GM12878 (cell line): ENCODE measurements around the gene PDZRN4. TPM values are rescaled to one million over a fixed set of nuclear protein-coding genes. Genes with fewer than 3 reads are reported as not detected.
"Not testable (repeated sequence)": the region's sequence is repeated elsewhere in the genome, so short reads cannot be mapped to it uniquely, and the experiment has no call there.

ENCODE experiments used
- ATAC-seq: fragments of 200-7000 bp; cut with Tn5 transposase; 3 replicates; pipeline ENCODE4 v1.9.1; 2020; ENCODE audit warnings: mild to moderate bottlenecking, moderate library complexity
- BruUV-seq: library from RNA; stranded (reverse); fragments of 400-500 nt; replicated peaks from 2 replicates; lab custom pipeline; 2021; lab: Mats Ljungman, UMichigan
- CTCF ChIA-PET: fragments of 300-600 bp; sonication (Branson Sonifier 250); formaldehyde crosslinking; extraction: SDS; loops from one replicate; lab custom pipeline; 2021; ENCODE audit warnings: inconsistent platforms; lab: Yijun Ruan, JAX
- POLR2A ChIA-PET: fragments of 350-600 bp; formaldehyde crosslinking; extraction: SDS; loops from one replicate; lab custom pipeline; 2021; ENCODE audit warnings: inconsistent platforms; lab: Charles Lee
- RAD21 ChIA-PET: fragments of 300-600 bp; sonication (Branson Sonifier 250); formaldehyde crosslinking; loops from one replicate; lab custom pipeline; 2023; ENCODE audit warnings: antibody characterized with exemption; ENCODE audit not compliant: unreplicated experiment; lab: Charles Lee
- SMC1A ChIA-PET: fragments of 300-600 bp; sonication (Branson Sonifier 250); formaldehyde crosslinking; loops from one replicate; lab custom pipeline; 2023; ENCODE audit not compliant: unreplicated experiment, uncharacterized antibody; lab: Charles Lee
- DNase-seq: peaks from one replicate; pipeline ENCODE4 v3.0.0-alpha.2; 2011; ENCODE audit warnings: low read depth, low spot score
- FAIRE-seq: peaks from 3 replicates; lab custom pipeline; 2011; peaks lifted over from hg19 to GRCh38; lab: Jason Lieb, UNC
- H2AFZ ChIP-seq: 2 replicates; pipeline ENCODE4 v1.6.0; 2011; ENCODE audit warnings: low read depth, low read length, control low read depth; ENCODE audit not compliant: control insufficient read depth
- H3K27ac ChIP-seq: 2 replicates; pipeline ENCODE4 v1.5.1; 2011; ENCODE audit warnings: control low read depth; ENCODE audit not compliant: control insufficient read depth, insufficient read depth
- H3K27me3 ChIP-seq, 2 experiments: replicated peaks in 1 of 2; 2 replicates each; pipeline versions ENCODE4 v1.6.0 to v1.6.1; 2011; ENCODE audit warnings: low read length in 1 of 2; ENCODE audit not compliant: control insufficient read depth in 2 of 2, insufficient read depth in 2 of 2
- H3K36me3 ChIP-seq, 2 experiments: 2 replicates each; pipeline ENCODE4 v1.5.1; 2011; ENCODE audit warnings: low read length in 1 of 2; ENCODE audit not compliant: control insufficient read depth in 2 of 2, insufficient read depth in 2 of 2
- H3K4me1 ChIP-seq: 2 replicates; pipeline ENCODE4 v1.6.1; 2011; ENCODE audit warnings: mild to moderate bottlenecking, low read length, moderate library complexity, mixed read lengths; ENCODE audit not compliant: control insufficient read depth, insufficient read depth
- H3K4me2 ChIP-seq: 2 replicates; pipeline ENCODE4 v1.6.0; 2011; ENCODE audit warnings: control low read depth; ENCODE audit not compliant: control insufficient read depth, insufficient read depth
- H3K4me3 ChIP-seq: fragments of 200-600 bp; sonication (generic); 2 replicates; pipeline ENCODE4 v1.5.1; 2016
- H3K79me2 ChIP-seq: 2 replicates; pipeline ENCODE4 v1.6.0; 2011; ENCODE audit warnings: low read length; ENCODE audit not compliant: control insufficient read depth, insufficient read depth
- H3K9ac ChIP-seq: 2 replicates; pipeline ENCODE4 v1.8.0; 2011; ENCODE audit warnings: low read length, control low read depth, mixed read lengths; ENCODE audit not compliant: control insufficient read depth, insufficient read depth
- H3K9me3 ChIP-seq: replicated peaks from 3 replicates; pipeline ENCODE4 v1.5.1; 2011; ENCODE audit warnings: mild to moderate bottlenecking, low read length; ENCODE audit not compliant: control insufficient read depth, insufficient read depth
- H4K20me1 ChIP-seq: 2 replicates; pipeline ENCODE4 v1.6.0; 2011; ENCODE audit not compliant: control insufficient read depth, insufficient read depth
- CTCF ChIP-seq, 3 experiments: IDR thresholded peaks in 2 of 3; conservative IDR thresholded peaks in 1 of 3; 2 replicates each; pipeline ENCODE4 v1.5.1; 2011; ENCODE audit warnings: low read depth in 3 of 3, low read length in 3 of 3, mild to moderate bottlenecking in 3 of 3, control low read depth in 2 of 3, moderate library complexity in 2 of 3, inconsistent platforms in 1 of 3, mixed read lengths in 1 of 3; ENCODE audit not compliant: control insufficient read depth in 2 of 3, insufficient read depth in 1 of 3; ENCODE audit errors: extremely low read depth in 1 of 3
- PKNOX1 ChIP-seq: fragments of 450-650 bp; IDR thresholded peaks from 2 replicates; pipeline ENCODE4 v1.6.1; 2016; ENCODE audit warnings: mild to moderate bottlenecking
- POU2F2 ChIP-seq: IDR thresholded peaks from 3 replicates; pipeline ENCODE4 v1.6.1; 2011; ENCODE audit warnings: low read depth, mild to moderate bottlenecking, low read length, borderline replicate concordance
- RAD21 ChIP-seq: IDR thresholded peaks from 2 replicates; pipeline ENCODE4 v1.6.1; 2011; ENCODE audit warnings: mild to moderate bottlenecking, low read depth, low read length, moderate library complexity; ENCODE audit not compliant: insufficient read depth
- ZZZ3 ChIP-seq: IDR thresholded peaks from 2 replicates; pipeline ENCODE4 v1.6.1; 2011; ENCODE audit warnings: low read depth; ENCODE audit not compliant: control insufficient read depth, insufficient read length
- WGBS: methylation state at CpG from one replicate; pipeline ENCODE4 v1.1.6; 2016; ENCODE audit warnings: low lambda C conversion rate; ENCODE audit not compliant: insufficient replicate concordance, insufficient coverage; ENCODE audit errors: missing lambda C conversion rate; 5-methylcytosine and 5-hydroxymethylcytosine counted together
- in situ Hi-C: fragments of 300-500 bp; cut with MboI; formaldehyde crosslinking; loops from 9 replicates; pipeline ENCODE4 v1.14.3; 2018; ENCODE audit warnings: mixed read lengths
- intact Hi-C: fragments of 100-400 bp; cut with micrococcal nuclease; formaldehyde crosslinking; loops from one replicate; pipeline ENCODE4 v1.14.2; 2022; ENCODE audit not compliant: unreplicated experiment
- polyA plus RNA-seq, 11 experiments: library from polyadenylated mRNA; depleted of rRNA in 4 of 11; unstranded in 6 of 11; stranded (reverse) in 5 of 11; fragments of >200 nt; fragmentation: Nextera tagmentation in 4 of 11; fragmentation: Illumina TruSeq in 1 of 11; extraction: Ambion mirVana in 4 of 11; extraction: Trizol in 1 of 11; gene quantifications; 1 replicate in 1 of 11; 2 replicates in 10 of 11; pipeline versions ENCODE4 v1.2.1 to v1.2.3, GENCODE V29; 2011 to 2016; ENCODE audit warnings: inconsistent platforms in 2 of 11, missing spikeins in 2 of 11, low read depth in 1 of 11
- total RNA-seq, 4 experiments: library from RNA; depleted of rRNA in 3 of 4; stranded (reverse); fragments of >200 nt in 3 of 4; fragmentation: Illumina TruSeq in 1 of 4; extraction: Trizol in 1 of 4; gene quantifications; 2 replicates each; pipeline versions ENCODE4 v1.2.1 to v1.2.3, GENCODE V29; 2013 to 2021
- TF ChIP-seq, protein P1 (sequence below): fragments of 450-650 bp; IDR thresholded peaks from 2 replicates; pipeline ENCODE4 v1.6.1; 2017; ENCODE audit warnings: antibody characterized with exemption, mild to moderate bottlenecking, moderate library complexity
- TF ChIP-seq, protein P2 (sequence below): fragments of 450-650 bp; IDR thresholded peaks from 2 replicates; pipeline ENCODE4 v1.6.1; 2017; ENCODE audit warnings: mild to moderate bottlenecking

The PDZRN4 gene
- total and polyA plus RNA-seq, 10 of the 15 experiments (the other 5 are each of a cell fraction or from before 2014, with no cell fraction given): 0.03 TPM; not detected in 9

DNA sequence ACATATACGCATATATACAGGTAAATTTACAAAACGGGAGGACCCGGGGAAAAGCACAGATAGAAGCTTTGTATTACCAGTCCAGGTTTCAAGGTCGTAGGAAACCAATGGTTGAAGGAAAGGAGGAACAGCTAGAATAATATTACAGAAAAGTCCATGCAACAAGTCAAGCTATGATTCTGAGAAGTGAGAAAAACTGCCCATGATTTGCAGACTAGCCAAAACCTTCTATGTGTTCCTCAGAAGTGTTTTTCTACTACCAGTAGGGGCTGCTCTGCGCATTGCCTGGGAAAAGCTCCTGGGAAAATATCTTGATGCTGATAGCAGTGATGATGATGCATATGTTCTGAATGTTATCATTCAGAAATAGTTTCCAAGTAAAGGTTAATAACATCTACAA is 2.2 kb downstream of the PDZRN4 start (continued):
- TF ChIP-seq, protein P1, sequence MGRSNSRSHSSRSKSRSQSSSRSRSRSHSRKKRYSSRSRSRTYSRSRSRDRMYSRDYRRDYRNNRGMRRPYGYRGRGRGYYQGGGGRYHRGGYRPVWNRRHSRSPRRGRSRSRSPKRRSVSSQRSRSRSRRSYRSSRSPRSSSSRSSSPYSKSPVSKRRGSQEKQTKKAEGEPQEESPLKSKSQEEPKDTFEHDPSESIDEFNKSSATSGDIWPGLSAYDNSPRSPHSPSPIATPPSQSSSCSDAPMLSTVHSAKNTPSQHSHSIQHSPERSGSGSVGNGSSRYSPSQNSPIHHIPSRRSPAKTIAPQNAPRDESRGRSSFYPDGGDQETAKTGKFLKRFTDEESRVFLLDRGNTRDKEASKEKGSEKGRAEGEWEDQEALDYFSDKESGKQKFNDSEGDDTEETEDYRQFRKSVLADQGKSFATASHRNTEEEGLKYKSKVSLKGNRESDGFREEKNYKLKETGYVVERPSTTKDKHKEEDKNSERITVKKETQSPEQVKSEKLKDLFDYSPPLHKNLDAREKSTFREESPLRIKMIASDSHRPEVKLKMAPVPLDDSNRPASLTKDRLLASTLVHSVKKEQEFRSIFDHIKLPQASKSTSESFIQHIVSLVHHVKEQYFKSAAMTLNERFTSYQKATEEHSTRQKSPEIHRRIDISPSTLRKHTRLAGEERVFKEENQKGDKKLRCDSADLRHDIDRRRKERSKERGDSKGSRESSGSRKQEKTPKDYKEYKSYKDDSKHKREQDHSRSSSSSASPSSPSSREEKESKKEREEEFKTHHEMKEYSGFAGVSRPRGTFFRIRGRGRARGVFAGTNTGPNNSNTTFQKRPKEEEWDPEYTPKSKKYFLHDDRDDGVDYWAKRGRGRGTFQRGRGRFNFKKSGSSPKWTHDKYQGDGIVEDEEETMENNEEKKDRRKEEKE: no peak
- TF ChIP-seq PKNOX1 (no peak), POU2F2 (no peak), ZZZ3 (no peak), RAD21 (0 out of 2 replicates have a peak, but pooled peaks have one; percentile 20), CTCF (IDR thresholded peaks at IDR 0.05 in 2 of 3, conservative IDR thresholded peaks at IDR 0.05 in 1 of 3; ENCODE audit: control insufficient read depth in 2 of 3, extremely low read depth in 1 of 3, insufficient read depth in 1 of 3, low read depth in 3 of 3, low read length in 3 of 3) (peak in 1 of 3 experiments; percentile 7; a peak in 1 of 6 replicates)
- TF ChIP-seq, protein P2, sequence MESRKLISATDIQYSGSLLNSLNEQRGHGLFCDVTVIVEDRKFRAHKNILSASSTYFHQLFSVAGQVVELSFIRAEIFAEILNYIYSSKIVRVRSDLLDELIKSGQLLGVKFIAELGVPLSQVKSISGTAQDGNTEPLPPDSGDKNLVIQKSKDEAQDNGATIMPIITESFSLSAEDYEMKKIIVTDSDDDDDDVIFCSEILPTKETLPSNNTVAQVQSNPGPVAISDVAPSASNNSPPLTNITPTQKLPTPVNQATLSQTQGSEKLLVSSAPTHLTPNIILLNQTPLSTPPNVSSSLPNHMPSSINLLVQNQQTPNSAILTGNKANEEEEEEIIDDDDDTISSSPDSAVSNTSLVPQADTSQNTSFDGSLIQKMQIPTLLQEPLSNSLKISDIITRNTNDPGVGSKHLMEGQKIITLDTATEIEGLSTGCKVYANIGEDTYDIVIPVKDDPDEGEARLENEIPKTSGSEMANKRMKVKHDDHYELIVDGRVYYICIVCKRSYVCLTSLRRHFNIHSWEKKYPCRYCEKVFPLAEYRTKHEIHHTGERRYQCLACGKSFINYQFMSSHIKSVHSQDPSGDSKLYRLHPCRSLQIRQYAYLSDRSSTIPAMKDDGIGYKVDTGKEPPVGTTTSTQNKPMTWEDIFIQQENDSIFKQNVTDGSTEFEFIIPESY: no peak

GRCh38 chr12:41191549-41191948 is 3.4 kb downstream of the PDZRN4 start:
- H3K4me2 ChIP-seq, H3K79me2 ChIP-seq, H3K36me3 ChIP-seq, intact Hi-C loops, H3K9ac ChIP-seq, H4K20me1 ChIP-seq, H3K4me1 ChIP-seq, H3K27me3 ChIP-seq, in situ Hi-C loops, POLR2A ChIA-PET, H2AFZ ChIP-seq, H3K4me3 ChIP-seq, DNase-seq, FAIRE-seq, H3K9me3 ChIP-seq, BruUV-seq, RAD21 ChIA-PET, CTCF ChIA-PET, H3K27ac ChIP-seq, ATAC-seq: not testable (repeated sequence)
- SMC1A ChIA-PET: interaction anchor here (1.1 kb wide), 1 partner anchor 76 kb away, joined by 5 read pairs; no protein-coding TSS in a partner anchor
- 18% methylated on average over 3 of the region's 3 CpGs for WGBS
